CD4-positive, alpha-beta memory T cell (primary cell): ENCODE measurements around the gene KLHL33. TPM values are rescaled to one million over a fixed set of nuclear protein-coding genes. Genes with fewer than 3 reads are reported as not detected.

Source experiments
- CTCF ChIA-PET: fragments of 350-600 bp; sonication (Branson Sonifier 250); formaldehyde crosslinking; loops from one replicate; lab custom pipeline; 2021; ENCODE audit warnings: inconsistent platforms; ENCODE audit not compliant: partially characterized antibody; lab: Charles Lee
- POLR2A ChIA-PET: fragments of 350-600 bp; sonication (Branson Sonifier 250); formaldehyde crosslinking; loops from one replicate; lab custom pipeline; 2021; ENCODE audit not compliant: partially characterized antibody; lab: Charles Lee
- DNase-seq, 5 donors: peaks; one replicate each; pipeline versions ENCODE4 v3.0.0 to v3.0.0-alpha.2; 2020 to 2022; ENCODE audit warnings: mixed read lengths in 1 of 5
- H3K27ac ChIP-seq: one replicate; pipeline ENCODE4 v1.7.0; 2013; ENCODE audit warnings: low read depth, low read length
- H3K27me3 ChIP-seq: 2 replicates; pipeline ENCODE4 v1.7.0; 2013; ENCODE audit warnings: mild to moderate bottlenecking, low read length, moderate library complexity; ENCODE audit not compliant: insufficient read depth
- H3K36me3 ChIP-seq: 2 replicates; pipeline ENCODE4 v1.7.0; 2013; ENCODE audit warnings: mild to moderate bottlenecking, low read length, moderate library complexity; ENCODE audit not compliant: insufficient read depth
- H3K4me1 ChIP-seq: 2 replicates; pipeline ENCODE4 v1.7.0; 2013; ENCODE audit warnings: mild to moderate bottlenecking, low read length, moderate library complexity; ENCODE audit not compliant: insufficient read depth
- H3K4me3 ChIP-seq, 2 donors: one replicate each; pipeline ENCODE4 v1.7.0; 2013; ENCODE audit warnings: low read length in 2 of 2, mild to moderate bottlenecking in 1 of 2
- H3K9me3 ChIP-seq, 2 donors: one replicate each; pipeline ENCODE4 v1.7.0; 2013; ENCODE audit warnings: low read length in 2 of 2, control low read depth in 1 of 2; ENCODE audit not compliant: control insufficient read depth in 1 of 2
- H3K27ac Mint-ChIP-seq, 7 donors: one replicate each; pipeline ENCODE4 v1.8.0; 2020 to 2021; ENCODE audit warnings: mixed read lengths in 7 of 7, mild to moderate bottlenecking in 6 of 7, inconsistent platforms in 3 of 7, moderate library complexity in 3 of 7
- H3K27me3 Mint-ChIP-seq, 2 donors: one replicate each; pipeline ENCODE4 v1.8.0; 2020 to 2021; ENCODE audit warnings: mixed read lengths in 2 of 2
- H3K36me3 Mint-ChIP-seq, 2 donors: one replicate each; pipeline ENCODE4 v1.8.0; 2020 to 2021; ENCODE audit warnings: mixed read lengths in 2 of 2, inconsistent platforms in 1 of 2, mild to moderate bottlenecking in 1 of 2
- H3K4me1 Mint-ChIP-seq, 4 donors: one replicate each; pipeline ENCODE4 v1.8.0; 2020 to 2021; ENCODE audit warnings: mixed read lengths in 4 of 4, mild to moderate bottlenecking in 1 of 4
- H3K4me3 Mint-ChIP-seq, 8 donors: one replicate each; pipeline ENCODE4 v1.8.0; 2020 to 2021; ENCODE audit warnings: mixed read lengths in 8 of 8, mild to moderate bottlenecking in 7 of 8, moderate library complexity in 6 of 8, inconsistent platforms in 3 of 8
- H3K9me3 Mint-ChIP-seq, 8 donors: one replicate each; pipeline ENCODE4 v1.8.0; 2020 to 2021; ENCODE audit warnings: mixed read lengths in 8 of 8, mild to moderate bottlenecking in 5 of 8, inconsistent platforms in 3 of 8, moderate library complexity in 1 of 8
- intact Hi-C: fragments of 100-400 bp; cut with micrococcal nuclease; formaldehyde crosslinking; loops from one replicate; pipeline ENCODE4 v1.15.1; 2023
- polyA plus RNA-seq, 2 donors: library from polyadenylated mRNA; unstranded; fragments of 300-500 nt; fragmentation: Illumina TruSeq; gene quantifications; one replicate each; pipeline ENCODE4 v1.2.3, GENCODE V29; 2021
- total RNA-seq, 2 experiments: library from RNA; stranded (reverse); gene quantifications; one replicate each; pipeline ENCODE4 v1.2.3, GENCODE V29; 2021

The KLHL33 gene
- total and polyA plus RNA-seq, 4 experiments from 2014 or later, result 0.14 to 0.15 TPM; not detected in 2

DNA sequence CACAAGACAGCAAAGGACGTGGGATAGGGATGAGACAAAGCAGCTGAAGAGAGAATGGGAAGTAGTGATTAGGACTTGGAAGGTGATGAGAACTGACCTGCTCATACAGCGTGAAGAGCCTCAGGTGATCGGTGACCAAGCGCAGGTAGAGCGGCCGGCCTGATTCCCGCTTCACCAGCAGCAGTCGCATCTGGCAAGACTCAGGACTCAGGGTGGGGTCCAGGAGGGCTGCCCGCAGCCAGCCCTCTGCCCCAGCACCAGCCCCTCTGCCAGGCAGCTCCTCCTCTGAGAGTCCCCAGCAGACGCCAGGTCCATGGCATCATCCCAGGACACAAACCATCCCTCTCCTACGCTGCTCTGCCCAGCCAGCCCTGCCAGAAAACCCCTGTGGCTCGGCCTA lies 53.4 kb downstream of the KLHL33 start:
- DNase-seq, result no peak
- H3K4me1 Mint-ChIP-seq, result no peaks in the 10 kb centered on the region
- ChIA-PET CTCF (no interaction called here), POLR2A (no interaction called here)
- H3K27me3 Mint-ChIP-seq, result no peaks in the 10 kb centered on the region
- Histone ChIP-seq H3K4me3 (no peak overlapping the region), H3K27ac (no peak overlapping the region), H3K36me3 (peaks cover 95% of the 10 kb centered on the region), H3K4me1 (no peaks in the 10 kb centered on the region), H3K27me3 (no peaks in the 10 kb centered on the region), H3K9me3 (no peaks in the 10 kb centered on the region)
- intact Hi-C loops, result no loop called here
- no peak overlapping the region for H3K4me3 Mint-ChIP-seq
- peaks cover 0 to 2% (median 0%) of the 10 kb centered on the region in 8 donors for H3K9me3 Mint-ChIP-seq
- H3K27ac Mint-ChIP-seq, result peak overlapping the region in 1 of 7 donors; percentile 64
- peaks cover 55 to 89% of the 10 kb centered on the region in 2 donors for H3K36me3 Mint-ChIP-seq

DNA sequence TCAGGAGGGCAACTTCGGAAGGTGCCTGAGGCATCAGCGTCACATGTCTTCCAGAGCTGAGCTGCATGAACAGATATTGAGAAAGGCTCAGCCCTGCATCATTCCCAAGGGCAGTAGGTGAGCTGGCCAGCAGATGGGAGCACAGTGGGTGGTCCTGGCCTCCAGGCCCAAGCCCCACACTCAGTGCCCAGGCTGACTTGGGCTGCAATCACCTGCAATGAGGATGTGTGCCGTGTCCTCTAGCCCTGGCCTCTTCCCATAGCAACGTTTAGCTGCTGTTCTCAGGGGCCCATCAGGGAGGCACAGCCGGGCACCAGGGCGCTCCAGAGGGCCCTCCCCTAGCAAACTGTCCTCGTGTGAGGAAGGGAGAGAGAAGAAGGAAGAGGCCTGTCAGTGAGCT lies 54.6 kb downstream of the KLHL33 start:
- CTCF ChIA-PET, result no interaction called here
- Histone ChIP-seq H3K4me3 (no peak overlapping the region), H3K9me3 (no peaks in the 10 kb centered on the region), H3K4me1 (no peaks in the 10 kb centered on the region), H3K27me3 (no peaks in the 10 kb centered on the region), H3K27ac (no peak overlapping the region), H3K36me3 (peaks cover 95% of the 10 kb centered on the region)
- no peak for DNase-seq
- no peaks in the 10 kb centered on the region for H3K27me3 Mint-ChIP-seq
- intact Hi-C loops, result no loop called here
- no peak overlapping the region for H3K4me3 Mint-ChIP-seq
- POLR2A ChIA-PET, result no interaction called here
- peaks cover 58 to 95% of the 10 kb centered on the region in 2 donors for H3K36me3 Mint-ChIP-seq
- no peaks in the 10 kb centered on the region for H3K4me1 Mint-ChIP-seq
- H3K9me3 Mint-ChIP-seq, result peaks cover 0 to 4% (median 0%) of the 10 kb centered on the region in 8 donors
- peak overlapping the region in 1 of 7 donors; percentile 37 for H3K27ac Mint-ChIP-seq

DNA sequence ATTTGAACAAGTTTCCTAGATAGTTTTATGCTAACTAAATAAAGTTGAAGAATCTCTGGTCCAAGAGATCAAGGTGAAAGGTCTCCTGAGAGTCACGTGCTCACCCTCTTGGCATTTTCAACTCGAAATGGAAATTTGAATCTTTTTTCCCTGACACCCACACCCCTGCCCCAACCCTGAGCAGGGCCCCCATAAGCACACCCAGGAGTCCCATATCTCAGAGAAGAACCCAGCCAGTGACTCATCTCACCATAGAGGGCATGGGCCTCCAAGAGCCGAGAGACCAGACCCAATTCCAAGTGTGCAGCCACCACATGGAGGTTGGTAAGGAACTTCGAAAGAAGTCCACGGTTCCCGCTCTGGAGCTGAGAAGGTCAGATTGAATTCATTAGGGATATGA lies 55.3 kb downstream of the KLHL33 start:
- intact Hi-C loops, result no loop called here
- no peaks in the 10 kb centered on the region for H3K4me1 Mint-ChIP-seq
- POLR2A ChIA-PET, result no interaction called here
- Histone ChIP-seq H3K4me1 (no peaks in the 10 kb centered on the region), H3K4me3 (no peak overlapping the region), H3K27ac (no peak overlapping the region), H3K9me3 (no peaks in the 10 kb centered on the region), H3K36me3 (peaks cover 95% of the 10 kb centered on the region), H3K27me3 (no peaks in the 10 kb centered on the region)
- no peak overlapping the region for H3K4me3 Mint-ChIP-seq
- CTCF ChIA-PET, result no interaction called here
- peaks cover 0 to 4% (median 0%) of the 10 kb centered on the region in 8 donors for H3K9me3 Mint-ChIP-seq
- peaks cover 58 to 94% of the 10 kb centered on the region in 2 donors for H3K36me3 Mint-ChIP-seq
- peak overlapping the region in 4 of 7 donors; percentile 37 to 85 (median 73) for H3K27ac Mint-ChIP-seq
- H3K27me3 Mint-ChIP-seq, result no peaks in the 10 kb centered on the region
- DNase-seq, result no peak

DNA sequence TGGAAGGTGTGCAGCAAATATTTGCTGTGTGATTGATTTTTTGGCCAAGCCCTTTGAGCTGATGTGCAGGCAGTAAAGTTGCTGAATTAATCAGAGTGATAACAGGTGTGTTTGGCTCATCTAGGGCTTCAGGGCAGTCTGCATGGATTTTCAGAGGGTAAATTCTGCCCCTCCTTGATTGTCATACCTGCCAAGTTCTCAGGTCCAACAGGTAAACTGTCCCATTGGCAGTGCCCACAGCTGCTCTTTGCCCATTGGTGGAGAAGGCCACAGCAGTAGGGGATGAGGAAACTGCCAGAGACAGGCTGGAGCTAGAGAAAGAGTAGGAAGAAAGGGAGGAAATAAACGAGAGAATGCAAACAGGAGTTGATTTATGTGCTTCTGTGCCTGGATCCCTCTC lies 56.2 kb downstream of the KLHL33 start:
- Histone ChIP-seq H3K9me3 (no peaks in the 10 kb centered on the region), H3K4me1 (no peaks in the 10 kb centered on the region), H3K27ac (no peak overlapping the region), H3K27me3 (no peaks in the 10 kb centered on the region), H3K4me3 (no peak overlapping the region), H3K36me3 (peaks cover 93% of the 10 kb centered on the region)
- no peak overlapping the region for H3K27ac Mint-ChIP-seq
- H3K27me3 Mint-ChIP-seq, result no peaks in the 10 kb centered on the region
- H3K4me3 Mint-ChIP-seq, result no peak overlapping the region
- peaks cover 0 to 3% (median 0%) of the 10 kb centered on the region in 8 donors for H3K9me3 Mint-ChIP-seq
- no peaks in the 10 kb centered on the region for H3K4me1 Mint-ChIP-seq
- intact Hi-C loops, result no loop called here
- ChIA-PET POLR2A (no interaction called here), CTCF (no interaction called here)
- no peak for DNase-seq
- H3K36me3 Mint-ChIP-seq, result peaks cover 56 to 92% of the 10 kb centered on the region in 2 donors

DNA sequence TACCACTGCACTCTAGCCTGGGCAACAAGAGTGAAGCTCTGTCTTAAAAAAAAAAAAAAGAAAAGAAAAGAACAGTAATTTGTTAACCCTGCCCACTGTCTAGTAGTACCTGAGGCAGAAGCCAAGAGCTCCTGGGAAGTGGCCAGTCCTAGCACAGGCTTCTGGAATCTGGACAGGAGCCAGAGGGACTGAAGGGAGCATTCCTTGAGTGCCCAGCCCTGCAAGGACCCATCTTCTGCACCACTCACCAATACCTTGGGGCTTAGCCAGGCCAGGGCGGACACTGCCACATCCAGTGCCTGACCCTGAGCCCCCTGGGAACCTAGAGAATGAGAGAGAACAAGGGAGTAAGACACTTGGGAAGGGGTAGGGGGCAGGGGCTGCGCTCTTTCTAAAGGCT lies 58.8 kb downstream of the KLHL33 start:
- peak overlapping the region in 1 of 7 donors; percentile 26 for H3K27ac Mint-ChIP-seq
- no peak overlapping the region for H3K4me3 Mint-ChIP-seq
- no peaks in the 10 kb centered on the region for H3K4me1 Mint-ChIP-seq
- H3K9me3 Mint-ChIP-seq, result peaks cover 0 to 2% (median 0%) of the 10 kb centered on the region in 8 donors
- Histone ChIP-seq H3K4me1 (no peaks in the 10 kb centered on the region), H3K36me3 (peaks cover 92% of the 10 kb centered on the region), H3K27ac (no peak overlapping the region), H3K27me3 (no peaks in the 10 kb centered on the region), H3K4me3 (no peak overlapping the region), H3K9me3 (no peaks in the 10 kb centered on the region)
- ChIA-PET POLR2A (no interaction called here), CTCF (no interaction called here)
- intact Hi-C loops, result no loop called here
- DNase-seq, result no peak
- H3K36me3 Mint-ChIP-seq, result peaks cover 69 to 91% of the 10 kb centered on the region in 2 donors
- H3K27me3 Mint-ChIP-seq, result no peaks in the 10 kb centered on the region

DNA sequence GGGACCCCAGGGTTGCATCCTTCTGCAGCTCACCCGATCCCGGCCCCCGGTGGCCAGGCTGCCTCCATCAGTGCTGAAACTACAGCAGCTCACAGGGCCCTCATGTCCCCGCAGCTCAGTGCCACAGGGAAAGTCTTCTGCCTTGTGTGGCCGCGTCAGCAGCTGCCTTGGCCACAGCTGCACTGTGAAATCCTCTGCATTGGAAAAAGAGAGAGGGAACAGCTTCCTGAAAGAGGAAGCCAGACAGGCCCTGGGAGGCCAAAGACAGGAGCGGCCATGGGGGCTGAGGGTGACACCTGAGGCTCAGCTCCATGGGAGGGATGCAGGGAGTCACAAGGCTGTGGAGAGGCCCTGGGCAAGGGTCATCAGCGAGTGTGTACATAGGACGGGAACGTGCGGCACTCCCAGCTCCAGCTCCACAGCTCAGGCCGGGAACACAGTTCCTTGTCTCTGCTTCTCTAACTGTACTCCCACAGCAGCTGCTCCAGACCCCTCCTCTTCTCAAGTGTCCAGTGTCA lies 59.8 kb downstream of the KLHL33 start:
- ChIA-PET CTCF (interaction anchor here (1.2 kb wide), 1 partner anchor 234 kb away, joined by 4 read pairs; no protein-coding TSS in a partner anchor), POLR2A (no interaction called here)
- H3K27me3 Mint-ChIP-seq, result no peaks in the 10 kb centered on the region
- H3K36me3 Mint-ChIP-seq, result peaks cover 69 to 90% of the 10 kb centered on the region in 2 donors
- intact Hi-C loops, result no loop called here
- H3K27ac Mint-ChIP-seq, result peak overlapping the region in 1 of 7 donors; percentile 5
- no peak overlapping the region for H3K4me3 Mint-ChIP-seq
- H3K9me3 ChIP-seq, result no peaks in the 10 kb centered on the region
- no peaks in the 10 kb centered on the region for H3K27me3 ChIP-seq
- no peak for DNase-seq
- peaks cover 92% of the 10 kb centered on the region for H3K36me3 ChIP-seq
- no peaks in the 10 kb centered on the region for H3K4me1 ChIP-seq
- no peak overlapping the region for H3K4me3 ChIP-seq
- H3K4me1 Mint-ChIP-seq, result no peaks in the 10 kb centered on the region
- H3K9me3 Mint-ChIP-seq, result peaks cover 0 to 2% (median 0%) of the 10 kb centered on the region in 8 donors
- no peak overlapping the region for H3K27ac ChIP-seq
